Fibroblast of skin of back (primary cell): ENCODE data around the gene PLOD2.

Source experiments
- DNase-seq: peaks from one replicate; pipeline ENCODE4 v3.0.0-alpha.2; 2013

Gene PLOD2

DNA sequence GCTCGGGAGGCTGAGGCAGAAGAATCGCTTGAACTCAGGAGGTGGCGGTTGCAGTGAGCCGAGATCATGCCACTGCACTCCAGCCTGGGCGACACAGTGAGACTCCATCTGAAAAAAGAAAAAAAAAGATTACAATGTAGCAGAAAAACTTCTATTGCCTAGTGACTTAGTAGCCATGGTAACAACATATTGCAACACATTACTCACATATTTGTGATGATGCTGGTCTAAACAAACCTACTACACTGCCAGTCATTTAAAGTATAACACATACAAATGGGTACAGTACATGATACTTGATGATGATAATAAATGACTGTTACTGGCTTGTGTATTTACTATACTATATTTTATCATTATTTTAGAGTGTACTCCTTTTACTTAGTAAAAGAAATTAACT, 125.6 kb downstream of the PLOD2 start:
- DNase-seq: peak; percentile 20

DNA sequence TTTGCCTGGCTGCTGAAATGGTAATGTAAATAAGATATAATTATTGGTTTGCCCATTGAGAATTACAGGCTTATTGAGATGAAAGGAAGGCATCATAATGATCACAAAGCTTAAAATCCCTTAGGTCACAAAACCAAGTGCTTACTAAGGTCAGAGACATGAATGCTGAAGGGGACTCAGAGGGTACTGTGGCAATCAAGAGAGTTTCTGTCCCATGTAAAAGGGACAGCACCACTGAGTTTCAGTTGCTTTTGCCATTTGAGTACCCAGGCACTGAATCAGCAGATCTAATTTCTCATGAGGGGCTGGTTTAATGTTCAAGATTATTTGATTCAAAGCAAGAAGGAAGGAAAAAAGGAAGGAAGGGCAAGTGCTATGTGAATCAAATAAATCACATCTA, 127.0 kb downstream of the PLOD2 start:
- DNase-seq: no peak

DNA sequence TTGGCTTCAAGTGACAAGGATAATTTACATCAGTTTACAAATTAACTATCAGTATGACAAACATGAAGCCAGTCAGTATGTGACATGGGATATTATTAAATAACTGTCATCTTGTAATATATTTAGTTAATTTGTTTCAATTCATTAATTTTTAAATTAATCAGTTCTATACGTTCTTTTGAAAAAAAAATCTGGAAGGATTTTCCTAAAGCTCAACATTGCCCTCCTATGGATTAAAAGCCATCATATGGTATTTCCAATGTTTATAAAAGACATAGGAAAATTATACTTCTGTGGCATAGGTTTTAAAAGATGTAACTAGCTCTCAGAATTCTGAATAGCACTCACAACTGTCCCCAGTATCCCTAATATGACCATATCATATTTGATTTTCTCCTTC, 134.4 kb downstream of the PLOD2 start:
- no peak for DNase-seq

DNA sequence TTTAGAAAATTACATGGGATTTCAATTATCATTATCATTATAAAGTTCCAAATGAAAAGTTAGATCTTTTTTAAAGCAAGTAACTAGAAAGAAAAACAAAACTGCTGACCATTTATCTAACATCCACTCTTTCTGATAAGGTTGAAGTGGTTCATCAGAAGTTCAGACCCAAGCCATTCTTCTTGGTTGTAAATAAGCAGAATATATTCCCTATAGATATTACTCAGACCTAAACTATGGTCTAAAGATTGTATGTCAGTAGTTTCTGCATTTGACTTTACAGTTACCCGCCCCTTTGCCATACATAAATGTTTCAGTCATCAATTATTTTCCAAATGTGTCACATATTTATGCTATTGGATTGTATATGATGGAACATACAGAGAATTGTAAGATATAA, 136.7 kb downstream of the PLOD2 start:
- DNase-seq: peak; percentile 45

DNA sequence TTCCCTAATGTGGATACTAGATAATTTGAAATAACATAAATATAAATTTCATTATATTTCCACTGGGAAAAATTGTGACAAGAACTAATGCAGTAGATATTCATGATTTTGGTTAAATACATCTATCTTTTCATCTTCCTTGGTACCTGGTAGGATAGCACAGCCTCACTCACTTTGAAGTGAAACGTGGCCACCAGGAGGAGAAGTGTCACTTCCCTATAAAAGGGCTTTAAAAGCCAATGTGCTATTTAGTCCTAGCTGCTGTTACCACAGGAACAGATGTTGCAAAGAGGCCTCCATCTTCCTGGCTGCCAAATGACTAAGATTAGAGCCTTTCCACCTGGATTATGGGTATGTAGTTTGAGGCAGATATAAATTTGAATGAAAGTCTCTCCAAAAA, 140.0 kb downstream of the PLOD2 start:
- DNase-seq: no peak

DNA sequence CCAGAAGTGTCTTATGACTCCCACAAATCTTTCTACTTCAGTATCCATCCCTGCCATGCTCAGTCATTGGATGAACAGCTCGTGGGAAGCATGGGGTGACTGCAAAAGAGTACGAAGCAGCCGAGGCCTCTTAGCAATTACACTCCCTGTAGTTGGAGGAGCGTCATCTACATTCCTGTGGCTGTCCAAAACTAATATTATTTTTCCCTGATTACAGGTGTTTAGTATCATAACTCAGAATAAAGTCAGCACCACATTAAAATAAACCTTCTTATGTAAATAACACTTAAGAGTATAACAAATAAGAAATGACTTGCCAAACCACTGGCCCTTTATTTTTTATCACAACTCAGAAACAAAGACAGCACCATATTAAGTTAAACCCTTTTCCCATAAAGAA, 141.5 kb downstream of the PLOD2 start:
- no peak for DNase-seq
